RPMI7951 (cell line): Measurements from ENCODE around the gene CRYGS. TPM values are rescaled to one million over a fixed set of nuclear protein-coding genes. Genes with fewer than 3 reads are reported as not detected.
"Not testable (repeated sequence)": the region's sequence is repeated elsewhere in the genome, so short reads cannot be mapped to it uniquely, and the experiment has no call there.

Experiments used
- DNase-seq: peaks from one replicate; pipeline ENCODE4 v3.0.0-alpha.2; 2012; ENCODE audit warnings: low read depth
- total RNA-seq: library from RNA; depleted of rRNA; stranded (reverse); fragments of >200 nt; shearing (Covaris generic); gene quantifications from 2 replicates; pipeline ENCODE4 v1.2.3, GENCODE V29; 2014

CRYGS gene
- total RNA-seq, 1 experiment from 2014 or later = 1.1 TPM

- DNase-seq = no peak
These were observed 25.0 kb downstream of the CRYGS start for GRCh38 chr3:186519021-186519658.

GRCh38 chr3:186517218-186517617, 27.0 kb downstream of the CRYGS start:
- no peak for DNase-seq

- DNase-seq = no peak
These were observed 27.5 kb downstream of the CRYGS start for GRCh38 chr3:186516646-186517045.

- no peak for DNase-seq
These were observed 29.1 kb downstream of the CRYGS start for GRCh38 chr3:186515125-186515524.

GRCh38 chr3:186514296-186515002, 29.7 kb downstream of the CRYGS start:
- no peak for DNase-seq

- DNase-seq = no peak
These were observed 30.8 kb downstream of the CRYGS start for GRCh38 chr3:186513386-186513785.

- DNase-seq = no peak
These were observed 31.4 kb downstream of the CRYGS start for GRCh38 chr3:186512570-186513302.

GRCh38 chr3:186511702-186512101, 32.5 kb downstream of the CRYGS start:
- DNase-seq = no peak

- no peak for DNase-seq
These were observed 32.9 kb downstream of the CRYGS start for GRCh38 chr3:186511245-186511644.

- DNase-seq = no peak
These were observed 33.7 kb downstream of the CRYGS start for GRCh38 chr3:186510374-186511079.

- no peak for DNase-seq
These were observed 34.8 kb downstream of the CRYGS start for GRCh38 chr3:186509423-186509822.

GRCh38 chr3:186506857-186507256, 37.3 kb downstream of the CRYGS start:
- no peak for DNase-seq

- no peak for DNase-seq
These were observed 37.9 kb downstream of the CRYGS start for GRCh38 chr3:186506191-186506739.

- DNase-seq = no peak
These were observed 41.0 kb downstream of the CRYGS start for GRCh38 chr3:186502966-186503712.

GRCh38 chr3:186502138-186502948, 41.8 kb downstream of the CRYGS start:
- DNase-seq = no peak

- DNase-seq = not testable (repeated sequence)
These were observed 44.2 kb downstream of the CRYGS start for GRCh38 chr3:186499949-186500348.

GRCh38 chr3:186498022-186498421, 46.2 kb downstream of the CRYGS start:
- DNase-seq = not testable (repeated sequence)

GRCh38 chr3:186497608-186498007, 46.6 kb downstream of the CRYGS start:
- no peak for DNase-seq

- DNase-seq = no peak
These were observed 47.5 kb downstream of the CRYGS start for GRCh38 chr3:186496635-186497034.

- DNase-seq = no peak
These were observed 48.2 kb downstream of the CRYGS start for GRCh38 chr3:186496016-186496415.
